HCT116 (cell line): ENCODE data around the gene SNRPF.

Source experiments
- CBX3 ChIP-seq: IDR thresholded peaks from 2 replicates; pipeline ENCODE4 v1.6.1; 2012; ENCODE audit warnings: low read depth
- EGR1 ChIP-seq: IDR thresholded peaks from 2 replicates; pipeline ENCODE4 v1.6.1; 2012; ENCODE audit warnings: low read depth
- EZH2 ChIP-seq: fragments of 200-600 bp; sonication (generic); IDR thresholded peaks from 2 replicates; pipeline ENCODE4 v1.6.1; 2017; ENCODE audit warnings: antibody characterized with exemption, mixed run types
- JUND ChIP-seq: IDR thresholded peaks from 2 replicates; pipeline ENCODE4 v1.6.1; 2012
- POLR2A ChIP-seq: IDR thresholded peaks from 2 replicates; pipeline ENCODE4 v1.7.0; 2011; ENCODE audit warnings: borderline replicate concordance; ENCODE audit not compliant: insufficient read depth, insufficient read length; ENCODE audit errors: extremely low read depth
- POLR2AphosphoS5 ChIP-seq: IDR thresholded peaks from 2 replicates; pipeline ENCODE4 v1.6.1; 2011; ENCODE audit warnings: mild to moderate bottlenecking, low read depth, low read length, moderate library complexity
- SIN3A ChIP-seq: IDR thresholded peaks from 2 replicates; pipeline ENCODE4 v1.6.1; 2012; ENCODE audit warnings: low read depth
- SP1 ChIP-seq: IDR thresholded peaks from 2 replicates; pipeline ENCODE4 v1.6.1; 2012; ENCODE audit warnings: low read depth
- TF ChIP-seq, protein P1 (sequence below), 3 experiments: fragments of 200-600 bp in 1 of 3; sonication (generic) in 1 of 3; IDR thresholded peaks in 2 of 3; conservative IDR thresholded peaks in 1 of 3; 2 replicates each; pipeline ENCODE4 v1.5.1; 2012 to 2017; ENCODE audit warnings: low read depth in 2 of 3, low read length in 2 of 3, antibody characterized with exemption in 1 of 3, borderline replicate concordance in 1 of 3, control low read depth in 1 of 3, mild to moderate bottlenecking in 1 of 3, mixed read lengths in 1 of 3, mixed run types in 1 of 3, moderate library complexity in 1 of 3; ENCODE audit not compliant: insufficient read depth in 1 of 3
- TF ChIP-seq, protein P2 (sequence below): IDR thresholded peaks from 2 replicates; pipeline ENCODE4 v1.6.1; 2012; ENCODE audit warnings: low read depth

DNA sequence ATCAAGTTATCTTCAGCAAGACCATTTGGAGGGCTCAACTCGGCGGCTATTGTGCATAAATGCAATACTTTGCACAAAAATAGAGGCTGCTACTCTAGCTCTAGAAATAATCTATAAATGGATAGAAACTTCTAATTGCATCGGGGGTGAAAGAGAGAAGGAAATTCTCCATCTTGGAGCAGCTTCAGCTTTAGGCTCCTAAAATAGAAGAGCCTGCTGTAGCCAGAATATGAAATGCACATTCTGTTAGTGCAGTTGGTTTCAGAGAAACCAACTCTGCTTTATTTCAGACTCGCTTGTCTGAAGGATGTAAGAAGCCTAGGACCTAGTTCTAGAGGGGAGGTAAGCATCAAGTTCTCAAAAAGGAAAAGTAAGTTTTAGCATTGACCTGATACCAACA, 38.1 kb downstream of the SNRPF start:
- TF ChIP-seq EZH2, result no peak
- TF ChIP-seq, protein P1, sequence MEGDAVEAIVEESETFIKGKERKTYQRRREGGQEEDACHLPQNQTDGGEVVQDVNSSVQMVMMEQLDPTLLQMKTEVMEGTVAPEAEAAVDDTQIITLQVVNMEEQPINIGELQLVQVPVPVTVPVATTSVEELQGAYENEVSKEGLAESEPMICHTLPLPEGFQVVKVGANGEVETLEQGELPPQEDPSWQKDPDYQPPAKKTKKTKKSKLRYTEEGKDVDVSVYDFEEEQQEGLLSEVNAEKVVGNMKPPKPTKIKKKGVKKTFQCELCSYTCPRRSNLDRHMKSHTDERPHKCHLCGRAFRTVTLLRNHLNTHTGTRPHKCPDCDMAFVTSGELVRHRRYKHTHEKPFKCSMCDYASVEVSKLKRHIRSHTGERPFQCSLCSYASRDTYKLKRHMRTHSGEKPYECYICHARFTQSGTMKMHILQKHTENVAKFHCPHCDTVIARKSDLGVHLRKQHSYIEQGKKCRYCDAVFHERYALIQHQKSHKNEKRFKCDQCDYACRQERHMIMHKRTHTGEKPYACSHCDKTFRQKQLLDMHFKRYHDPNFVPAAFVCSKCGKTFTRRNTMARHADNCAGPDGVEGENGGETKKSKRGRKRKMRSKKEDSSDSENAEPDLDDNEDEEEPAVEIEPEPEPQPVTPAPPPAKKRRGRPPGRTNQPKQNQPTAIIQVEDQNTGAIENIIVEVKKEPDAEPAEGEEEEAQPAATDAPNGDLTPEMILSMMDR (IDR thresholded peaks at IDR 0.05 in 2 of 3, conservative IDR thresholded peaks at IDR 0.05 in 1 of 3; ENCODE audit: borderline replicate concordance in 1 of 3, insufficient read depth in 1 of 3, low read depth in 2 of 3, low read length in 2 of 3), result no peak
- no peak for TF ChIP-seq EGR1
- no peak for TF ChIP-seq CBX3
- TF ChIP-seq POLR2A, result no peak
- TF ChIP-seq SP1, result no peak
- TF ChIP-seq SIN3A, result no peak
- TF ChIP-seq POLR2AphosphoS5, result no peak
- no peak for TF ChIP-seq JUND
- TF ChIP-seq, protein P2, sequence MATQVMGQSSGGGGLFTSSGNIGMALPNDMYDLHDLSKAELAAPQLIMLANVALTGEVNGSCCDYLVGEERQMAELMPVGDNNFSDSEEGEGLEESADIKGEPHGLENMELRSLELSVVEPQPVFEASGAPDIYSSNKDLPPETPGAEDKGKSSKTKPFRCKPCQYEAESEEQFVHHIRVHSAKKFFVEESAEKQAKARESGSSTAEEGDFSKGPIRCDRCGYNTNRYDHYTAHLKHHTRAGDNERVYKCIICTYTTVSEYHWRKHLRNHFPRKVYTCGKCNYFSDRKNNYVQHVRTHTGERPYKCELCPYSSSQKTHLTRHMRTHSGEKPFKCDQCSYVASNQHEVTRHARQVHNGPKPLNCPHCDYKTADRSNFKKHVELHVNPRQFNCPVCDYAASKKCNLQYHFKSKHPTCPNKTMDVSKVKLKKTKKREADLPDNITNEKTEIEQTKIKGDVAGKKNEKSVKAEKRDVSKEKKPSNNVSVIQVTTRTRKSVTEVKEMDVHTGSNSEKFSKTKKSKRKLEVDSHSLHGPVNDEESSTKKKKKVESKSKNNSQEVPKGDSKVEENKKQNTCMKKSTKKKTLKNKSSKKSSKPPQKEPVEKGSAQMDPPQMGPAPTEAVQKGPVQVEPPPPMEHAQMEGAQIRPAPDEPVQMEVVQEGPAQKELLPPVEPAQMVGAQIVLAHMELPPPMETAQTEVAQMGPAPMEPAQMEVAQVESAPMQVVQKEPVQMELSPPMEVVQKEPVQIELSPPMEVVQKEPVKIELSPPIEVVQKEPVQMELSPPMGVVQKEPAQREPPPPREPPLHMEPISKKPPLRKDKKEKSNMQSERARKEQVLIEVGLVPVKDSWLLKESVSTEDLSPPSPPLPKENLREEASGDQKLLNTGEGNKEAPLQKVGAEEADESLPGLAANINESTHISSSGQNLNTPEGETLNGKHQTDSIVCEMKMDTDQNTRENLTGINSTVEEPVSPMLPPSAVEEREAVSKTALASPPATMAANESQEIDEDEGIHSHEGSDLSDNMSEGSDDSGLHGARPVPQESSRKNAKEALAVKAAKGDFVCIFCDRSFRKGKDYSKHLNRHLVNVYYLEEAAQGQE, result no peak
